Measurements from ENCODE around the gene NDUFAF5.

NDUFAF5 gene

GRCh38 chr20:13778827-13779226, 6.0 kb upstream of the NDUFAF5 start:
- DNase-seq: no peak

DNA sequence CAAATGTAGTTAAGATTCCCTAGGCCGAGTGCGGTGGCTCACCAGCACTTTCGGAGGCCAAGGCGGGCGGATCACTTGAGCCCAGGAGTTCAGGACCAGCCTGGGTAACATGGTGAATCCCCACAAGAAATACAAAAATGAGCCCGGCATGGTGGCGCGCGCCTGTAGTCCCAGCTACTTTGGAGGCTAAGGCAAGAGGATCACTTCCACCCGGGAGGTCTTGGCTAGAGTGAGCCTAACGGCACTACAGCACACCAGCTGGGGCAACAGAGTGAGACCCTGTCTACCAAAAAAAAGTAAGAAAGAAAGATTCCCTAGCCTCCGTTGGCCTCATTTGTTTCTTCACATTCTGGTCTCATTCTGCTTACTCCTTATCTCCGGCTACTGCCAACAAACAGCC, 1.3 kb upstream of the NDUFAF5 start:
- DNase-seq: no peak

GRCh38 chr20:13784271-13784892, 446 bp upstream of the NDUFAF5 start:
- no peak for DNase-seq

GRCh38 chr20:13786143-13786828, 1.5 kb downstream of the NDUFAF5 start:
- DNase-seq: no peak

DNA sequence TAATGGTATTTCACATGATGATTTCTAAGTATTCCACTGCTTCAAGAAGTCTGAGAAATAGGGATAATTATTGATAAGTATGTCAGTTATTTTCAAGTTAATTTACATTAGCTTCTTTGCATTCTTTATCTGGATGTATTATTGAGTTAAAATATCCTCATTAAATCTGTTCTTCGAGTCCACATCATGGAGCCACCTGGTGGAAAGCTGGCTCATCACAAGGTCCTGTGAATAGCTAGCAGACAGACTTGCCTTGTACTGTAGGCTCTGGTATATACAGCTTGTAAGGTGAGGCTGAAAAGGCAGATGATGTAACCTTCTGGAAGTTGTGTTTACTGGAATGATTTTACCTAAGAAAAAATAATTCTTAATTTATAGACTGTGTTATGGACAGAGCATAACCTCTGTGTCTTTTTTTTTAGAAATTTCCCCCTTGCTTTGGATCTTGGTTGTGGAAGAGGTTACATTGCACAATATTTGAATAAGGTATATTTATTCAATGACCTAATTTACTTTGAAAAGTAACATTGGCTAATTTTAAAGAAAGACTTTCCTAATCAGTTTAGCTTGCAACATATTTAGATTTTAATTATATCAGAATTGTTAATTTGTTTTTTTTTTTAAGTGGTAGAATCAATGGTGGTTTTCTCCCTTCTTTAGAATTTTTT, 3.5 kb downstream of the NDUFAF5 start:
- no peak for DNase-seq

- no peak for DNase-seq
These were observed 5.9 kb downstream of the NDUFAF5 start for GRCh38 chr20:13790708-13791107.

DNA sequence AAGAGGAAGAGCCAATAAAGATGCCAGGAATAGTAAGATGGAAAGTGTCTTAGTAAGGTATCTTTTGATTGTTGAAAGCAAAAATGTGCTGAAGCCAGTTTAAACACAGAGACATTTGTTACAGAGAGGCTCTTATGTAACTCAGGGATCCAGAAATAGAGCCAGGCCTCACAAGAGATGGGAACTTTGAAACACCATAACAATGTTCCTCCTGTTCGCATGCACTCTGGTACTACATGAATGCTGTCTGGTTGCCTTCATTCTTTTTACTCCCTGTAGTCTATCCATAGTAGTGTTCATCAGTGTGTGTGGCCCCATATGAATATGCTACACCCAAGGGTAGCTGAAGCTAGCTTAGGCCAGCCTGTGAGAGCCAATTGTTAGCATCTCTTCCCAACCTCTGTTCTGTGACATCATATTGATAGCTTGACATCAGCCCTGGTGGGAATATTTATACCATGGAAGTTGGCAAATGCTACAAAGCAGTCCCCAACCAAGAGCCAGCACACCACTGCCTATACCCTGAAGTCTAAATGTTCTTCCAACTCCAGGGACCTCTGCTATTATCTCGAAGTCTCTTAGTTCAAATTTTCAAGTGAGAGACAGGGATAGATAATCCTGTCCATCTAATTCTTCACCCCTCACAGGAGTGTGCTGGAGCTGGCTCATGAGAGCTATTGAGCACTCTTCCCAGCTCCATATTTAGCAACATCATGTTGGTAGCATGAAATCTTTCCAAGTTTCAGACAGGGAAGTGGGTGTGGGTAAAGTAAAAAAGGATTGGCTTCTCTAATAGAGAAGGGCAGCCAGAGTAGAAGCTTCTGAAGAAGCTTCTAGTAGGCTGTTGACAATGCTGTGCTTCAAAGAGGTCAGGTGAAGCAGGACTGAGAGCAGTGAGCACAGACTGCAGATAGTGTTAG, 7.0 kb downstream of the NDUFAF5 start:
- no peak for DNase-seq

DNA sequence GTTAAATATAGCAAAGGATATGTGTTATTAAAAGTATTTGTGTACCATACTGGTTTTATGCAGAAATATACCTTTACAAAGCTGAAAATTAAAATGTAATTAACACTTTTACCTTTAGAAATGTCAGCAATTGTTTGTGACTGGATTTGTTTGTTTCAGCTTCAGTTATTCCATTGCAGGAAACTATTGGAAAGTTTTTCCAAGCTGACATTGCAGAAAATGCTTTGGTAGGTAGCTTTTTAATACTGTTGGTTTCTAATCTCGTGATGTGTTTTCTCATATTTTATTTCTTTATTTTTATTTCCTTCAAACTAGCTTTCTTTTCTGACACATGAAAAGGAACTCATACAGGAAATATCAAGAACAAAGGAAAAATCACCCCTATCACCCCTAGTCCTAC, 8.2 kb downstream of the NDUFAF5 start:
- no peak for DNase-seq

GRCh38 chr20:13794667-13795066, 9.8 kb downstream of the NDUFAF5 start:
- DNase-seq: no peak

- no peak for DNase-seq
These were observed 14.2 kb downstream of the NDUFAF5 start for GRCh38 chr20:13799040-13799439.

GRCh38 chr20:13799974-13800373, 15.1 kb downstream of the NDUFAF5 start:
- no peak for DNase-seq

DNA sequence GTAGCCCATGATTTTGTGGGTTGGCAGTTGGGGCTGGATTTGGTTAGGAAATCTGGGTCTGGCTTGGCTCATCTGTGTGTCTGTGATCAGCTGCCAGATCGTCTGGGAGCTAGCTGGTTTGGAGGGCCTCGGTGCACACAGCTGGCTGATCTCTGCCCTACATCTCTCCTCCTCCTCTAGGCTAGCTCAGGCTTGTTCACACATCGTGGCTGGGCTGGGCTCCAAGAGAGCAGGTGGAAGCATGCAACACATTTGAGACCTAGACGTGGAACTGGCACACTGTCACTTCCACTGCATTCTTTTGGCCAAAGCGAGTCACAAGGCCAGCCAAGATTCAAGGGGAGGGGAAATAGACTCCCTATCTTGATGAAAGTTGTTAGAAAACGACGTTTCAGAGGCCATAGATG, 15.9 kb downstream of the NDUFAF5 start:
- no peak for DNase-seq

DNA sequence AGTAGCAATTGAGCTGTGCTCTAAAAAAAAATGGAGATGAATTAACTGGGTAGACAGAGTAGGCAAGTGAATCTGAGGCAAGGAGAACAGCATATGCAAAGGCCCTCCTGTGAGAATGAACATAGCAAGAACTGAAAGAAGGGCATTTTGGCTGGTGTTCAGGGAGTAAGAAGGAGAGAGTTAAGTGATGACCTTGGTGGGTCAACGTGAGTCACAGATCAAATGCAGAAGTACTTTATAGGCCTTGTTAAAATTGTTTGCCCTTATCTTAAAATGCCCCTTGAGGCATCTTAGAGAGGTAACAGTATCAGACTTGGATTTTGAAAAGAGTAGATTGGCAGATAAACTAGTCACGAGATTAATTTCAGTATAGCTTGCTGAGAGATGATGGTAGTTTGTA, 24.5 kb downstream of the NDUFAF5 start:
- no peak for DNase-seq

DNA sequence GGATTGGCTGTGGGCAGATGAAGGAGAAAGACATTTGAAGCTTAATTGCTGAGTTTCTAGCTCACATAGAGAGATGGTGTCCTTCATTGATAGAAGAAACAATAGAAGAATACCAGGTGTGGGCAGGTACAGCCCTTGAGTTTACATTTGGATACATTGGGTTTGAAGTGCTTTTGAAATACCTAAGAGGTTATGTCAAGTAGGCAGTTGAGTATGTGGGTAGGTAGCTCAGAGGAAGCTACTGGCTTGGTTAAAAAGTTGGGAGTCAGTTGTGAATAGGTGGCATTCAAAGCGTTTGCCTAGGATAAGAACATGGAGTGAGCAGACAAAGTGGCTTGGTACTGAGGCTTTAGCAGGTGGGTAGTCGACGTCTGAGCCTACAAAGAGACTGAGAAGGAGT, 25.0 kb downstream of the NDUFAF5 start:
- DNase-seq: no peak

- DNase-seq: no peak
These were observed 25.6 kb downstream of the NDUFAF5 start for GRCh38 chr20:13810446-13810845.

DNA sequence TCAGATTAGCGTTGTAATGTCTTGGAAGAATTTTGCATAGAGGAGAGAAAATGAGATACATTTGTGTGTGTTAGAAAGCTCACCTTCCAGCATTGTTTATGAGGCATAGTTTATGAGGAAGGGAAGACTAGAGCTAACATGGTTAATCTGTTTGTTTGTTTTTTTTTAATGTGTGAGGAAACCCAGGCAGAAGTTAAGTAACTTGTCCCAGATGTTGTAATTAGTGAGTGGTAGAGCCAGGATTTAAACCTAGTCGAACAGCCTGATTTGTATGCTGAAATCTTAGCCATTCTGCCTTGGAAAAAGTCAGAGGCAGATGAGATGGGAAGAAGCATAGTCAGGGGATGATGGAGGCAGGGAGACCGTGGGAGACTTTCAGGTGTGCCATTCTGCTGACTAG, 29.1 kb downstream of the NDUFAF5 start:
- no peak for DNase-seq

GRCh38 chr20:13814672-13815071, 29.8 kb downstream of the NDUFAF5 start:
- no peak for DNase-seq

GRCh38 chr20:13816757-13817156, 31.9 kb downstream of the NDUFAF5 start:
- DNase-seq: no peak

DNA sequence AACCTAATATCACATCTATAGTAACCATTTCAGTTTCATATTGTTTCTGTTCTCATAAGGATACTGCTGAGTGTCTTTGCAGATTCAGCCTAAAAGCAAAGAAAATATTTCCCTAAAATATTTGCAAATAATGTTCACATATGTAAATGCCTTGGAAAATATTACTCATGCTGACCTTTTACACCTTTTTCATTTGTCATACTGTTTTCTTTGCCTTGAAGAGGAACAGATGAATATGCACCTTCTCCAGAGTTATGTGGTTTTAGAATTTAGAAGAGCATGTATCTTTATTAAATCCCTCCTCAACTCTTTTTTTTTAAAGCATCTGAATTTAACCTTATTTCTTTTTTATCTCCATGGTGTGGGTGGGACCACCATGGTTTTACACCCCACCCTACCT, 32.5 kb downstream of the NDUFAF5 start:
- no peak for DNase-seq

DNA sequence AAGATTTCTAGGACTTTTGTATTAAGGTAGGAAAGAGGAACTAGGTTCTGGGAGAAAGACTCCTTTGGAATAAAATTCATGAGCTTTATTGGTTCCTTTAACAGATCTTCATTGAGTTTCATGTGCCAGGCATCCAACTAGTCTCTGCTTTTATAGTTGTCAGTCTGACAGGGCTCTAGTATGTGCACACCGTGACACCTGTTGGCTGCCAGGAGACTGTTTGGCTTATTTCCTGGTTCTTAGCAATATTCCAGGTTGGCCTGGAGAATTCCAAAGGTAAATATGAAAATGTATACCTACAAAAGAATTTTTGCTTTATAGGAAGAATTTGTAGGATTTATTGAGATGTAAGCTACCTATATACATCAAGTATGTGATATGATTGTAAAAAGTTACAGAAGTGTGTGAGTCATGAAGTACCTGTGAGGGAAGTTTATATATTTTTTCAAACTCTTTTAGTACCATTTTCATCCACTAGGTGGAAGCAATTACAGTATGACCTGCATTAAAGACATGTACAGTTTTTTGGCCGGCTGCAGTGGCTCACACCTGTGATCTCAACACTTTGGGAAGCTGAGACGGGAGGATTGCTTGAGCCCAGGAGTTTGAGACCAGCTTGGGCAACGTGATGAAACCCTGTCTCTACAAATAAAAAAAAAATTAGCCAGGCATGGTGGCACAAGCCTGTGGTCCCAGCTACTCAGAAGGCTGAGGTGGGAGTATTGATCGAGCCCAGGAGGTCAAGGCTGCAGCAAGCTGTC, 35.2 kb downstream of the NDUFAF5 start:
- DNase-seq: no peak

- DNase-seq: no peak
These were observed 37.0 kb downstream of the NDUFAF5 start for GRCh38 chr20:13821876-13822275.

DNA sequence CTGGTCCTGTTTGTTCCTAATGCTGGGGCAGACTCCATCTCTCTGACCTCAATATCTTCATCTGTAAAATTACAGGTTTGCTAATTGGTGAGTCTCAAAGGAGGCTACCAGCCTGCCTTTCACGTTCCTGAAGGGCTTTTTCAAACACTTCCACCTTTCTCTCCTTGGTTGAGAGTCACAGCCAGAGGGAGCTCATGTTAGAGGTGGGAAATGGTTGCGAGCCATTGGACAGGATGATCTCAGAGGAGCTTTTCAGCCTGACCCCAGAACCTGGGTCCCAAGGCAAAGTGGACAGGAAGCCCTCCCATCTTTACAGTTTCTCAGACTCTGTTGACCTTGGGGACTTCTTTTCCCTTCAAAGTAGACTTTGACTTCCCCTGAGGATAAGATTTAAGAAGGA, 37.6 kb downstream of the NDUFAF5 start:
- no peak for DNase-seq

- DNase-seq: no peak
These were observed 39.6 kb downstream of the NDUFAF5 start for GRCh38 chr20:13824459-13824858.

Measured in NK-92 treated with Interleukin-12 subunit alpha and Interleukin-12 subunit beta, amount 100 ng/mL, for 24 hours (cell line).